Fibroblast of lung (primary cell): Measurements from ENCODE around the gene RMC1. TPM values are rescaled to one million over a fixed set of nuclear protein-coding genes. Genes with fewer than 3 reads are reported as not detected.
A peak's percentile ranks its signal among the peaks of the same experiment; 100 is the strongest.

Experiments used
- DNase-seq, 2 donors: peaks; one replicate each; pipeline versions ENCODE4 v3.0.0 to v3.0.0-alpha.2; 2010; ENCODE audit warnings: low read depth in 2 of 2
- H2AFZ ChIP-seq: 2 replicates; pipeline ENCODE4 v1.5.1; 2012; ENCODE audit warnings: low read length, control low read depth, inconsistent platforms
- H3K27ac ChIP-seq: 2 replicates; pipeline ENCODE4 v1.5.1; 2011; ENCODE audit warnings: low read length, control low read depth; ENCODE audit not compliant: insufficient read depth
- H3K27me3 ChIP-seq: 2 replicates; pipeline ENCODE4 v1.5.1; 2011; ENCODE audit warnings: mild to moderate bottlenecking, low read length; ENCODE audit not compliant: control insufficient read depth, insufficient read depth
- H3K36me3 ChIP-seq: 2 replicates; pipeline ENCODE4 v1.5.1; 2011; ENCODE audit warnings: low read length; ENCODE audit not compliant: control insufficient read depth, insufficient read depth
- H3K4me1 ChIP-seq: 2 replicates; pipeline ENCODE4 v1.5.1; 2011; ENCODE audit warnings: low read length; ENCODE audit not compliant: control insufficient read depth, insufficient read depth; ENCODE audit errors: extremely low read depth
- H3K4me2 ChIP-seq: 2 replicates; pipeline ENCODE4 v1.5.1; 2011; ENCODE audit warnings: low read length, control low read depth; ENCODE audit not compliant: insufficient read depth; ENCODE audit errors: extremely low read depth
- H3K4me3 ChIP-seq, 4 experiments: fragments of 200-600 bp in 1 of 4; sonication (generic) in 1 of 4; replicated peaks in 1 of 4; 2 replicates each; pipeline ENCODE4 v1.5.1; 2011 to 2016; ENCODE audit warnings: low read length in 4 of 4, low read depth in 3 of 4, mild to moderate bottlenecking in 3 of 4, control low read depth in 2 of 4, inconsistent platforms in 1 of 4, mixed read lengths in 1 of 4; ENCODE audit not compliant: insufficient read depth in 1 of 4; ENCODE audit errors: control extremely low read depth in 1 of 4
- H3K79me2 ChIP-seq: 2 replicates; pipeline ENCODE4 v1.5.1; 2012; ENCODE audit warnings: mild to moderate bottlenecking, low read length, inconsistent platforms; ENCODE audit not compliant: control insufficient read depth, insufficient read depth
- H3K9ac ChIP-seq: 2 replicates; pipeline ENCODE4 v1.5.1; 2011; ENCODE audit warnings: mild to moderate bottlenecking, low read length, control low read depth; ENCODE audit not compliant: insufficient read depth
- H3K9me3 ChIP-seq: 2 replicates; pipeline ENCODE4 v1.5.1; 2012; ENCODE audit warnings: low read depth, low read length; ENCODE audit not compliant: control insufficient read depth, insufficient read depth
- H4K20me1 ChIP-seq: 2 replicates; pipeline ENCODE4 v1.5.1; 2011; ENCODE audit warnings: low read length; ENCODE audit not compliant: control insufficient read depth, insufficient read depth; ENCODE audit errors: extremely low read depth
- EZH2 ChIP-seq: IDR thresholded peaks from 2 replicates; pipeline ENCODE4 v1.5.1; 2012; ENCODE audit warnings: low read length, control low read depth, mild to moderate bottlenecking; ENCODE audit errors: missing control alignments
- polyA plus RNA-seq, 2 donors: library from polyadenylated mRNA; depleted of rRNA in 1 of 2; stranded (reverse) in 1 of 2; unstranded in 1 of 2; fragments of >200 nt; gene quantifications; 2 replicates each; pipeline ENCODE4 v1.2.1, GENCODE V29; 2011 to 2012; ENCODE audit warnings: missing spikeins in 1 of 2
- total RNA-seq: library from RNA; depleted of rRNA; stranded (reverse); fragments of >200 nt; gene quantifications from 2 replicates; pipeline ENCODE4 v1.2.1, GENCODE V29; 2014
- TF ChIP-seq, protein P1 (sequence below), 2 donors: IDR thresholded peaks in 1 of 2; conservative IDR thresholded peaks in 1 of 2; 1 replicate in 1 of 2; 2 replicates in 1 of 2; pipeline ENCODE4 v1.5.1; 2011 to 2012; ENCODE audit warnings: low read length in 2 of 2, control low read depth in 1 of 2, inconsistent platforms in 1 of 2, low read depth in 1 of 2, mild to moderate bottlenecking in 1 of 2

RMC1 gene
- total and polyA plus RNA-seq, 2 donors (not counting 1 experiment from before 2014, with no cell fraction given), result 22.5 to 29.6 TPM

DNA sequence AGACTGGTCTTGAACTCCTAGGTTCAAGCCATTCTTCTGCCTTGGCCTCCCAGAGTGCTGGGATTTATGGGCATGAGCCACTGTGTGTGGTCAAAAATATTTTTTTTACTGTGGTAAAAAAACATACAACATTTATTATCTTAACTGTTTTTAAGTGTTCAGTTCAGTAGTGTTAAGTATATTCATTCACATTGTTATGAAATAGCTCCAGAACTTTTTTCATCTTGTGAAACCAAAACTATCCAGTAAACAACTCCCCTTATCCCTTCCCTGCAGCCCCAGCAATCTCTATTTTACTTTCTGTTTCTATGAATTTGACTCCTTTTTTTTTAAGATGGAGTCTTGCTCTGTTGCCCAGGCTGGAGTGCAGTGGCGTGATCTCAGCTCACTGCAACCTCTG lies 9.3 kb downstream of the RMC1 start:
- Histone ChIP-seq H3K79me2 (no peaks in the 10 kb centered on the region), H3K36me3 (peaks cover 1% of the 10 kb centered on the region), H3K9me3 (no peaks in the 10 kb centered on the region), H2AFZ (no peak overlapping the region), H3K9ac (no peak overlapping the region), H3K27me3 (no peaks in the 10 kb centered on the region), H3K4me2 (no peak overlapping the region), H4K20me1 (no peaks in the 10 kb centered on the region), H3K27ac (no peak overlapping the region), H3K4me1 (no peaks in the 10 kb centered on the region), H3K4me3 (no peak overlapping the region)
- DNase-seq, result no peak
- TF ChIP-seq, protein P1, sequence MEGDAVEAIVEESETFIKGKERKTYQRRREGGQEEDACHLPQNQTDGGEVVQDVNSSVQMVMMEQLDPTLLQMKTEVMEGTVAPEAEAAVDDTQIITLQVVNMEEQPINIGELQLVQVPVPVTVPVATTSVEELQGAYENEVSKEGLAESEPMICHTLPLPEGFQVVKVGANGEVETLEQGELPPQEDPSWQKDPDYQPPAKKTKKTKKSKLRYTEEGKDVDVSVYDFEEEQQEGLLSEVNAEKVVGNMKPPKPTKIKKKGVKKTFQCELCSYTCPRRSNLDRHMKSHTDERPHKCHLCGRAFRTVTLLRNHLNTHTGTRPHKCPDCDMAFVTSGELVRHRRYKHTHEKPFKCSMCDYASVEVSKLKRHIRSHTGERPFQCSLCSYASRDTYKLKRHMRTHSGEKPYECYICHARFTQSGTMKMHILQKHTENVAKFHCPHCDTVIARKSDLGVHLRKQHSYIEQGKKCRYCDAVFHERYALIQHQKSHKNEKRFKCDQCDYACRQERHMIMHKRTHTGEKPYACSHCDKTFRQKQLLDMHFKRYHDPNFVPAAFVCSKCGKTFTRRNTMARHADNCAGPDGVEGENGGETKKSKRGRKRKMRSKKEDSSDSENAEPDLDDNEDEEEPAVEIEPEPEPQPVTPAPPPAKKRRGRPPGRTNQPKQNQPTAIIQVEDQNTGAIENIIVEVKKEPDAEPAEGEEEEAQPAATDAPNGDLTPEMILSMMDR (conservative IDR thresholded peaks at IDR 0.05 in 1 of 2, IDR thresholded peaks at IDR 0.05 in 1 of 2; ENCODE audit: low read depth in 1 of 2, low read length in 2 of 2), result no peak
- TF ChIP-seq EZH2, result no peak

DNA sequence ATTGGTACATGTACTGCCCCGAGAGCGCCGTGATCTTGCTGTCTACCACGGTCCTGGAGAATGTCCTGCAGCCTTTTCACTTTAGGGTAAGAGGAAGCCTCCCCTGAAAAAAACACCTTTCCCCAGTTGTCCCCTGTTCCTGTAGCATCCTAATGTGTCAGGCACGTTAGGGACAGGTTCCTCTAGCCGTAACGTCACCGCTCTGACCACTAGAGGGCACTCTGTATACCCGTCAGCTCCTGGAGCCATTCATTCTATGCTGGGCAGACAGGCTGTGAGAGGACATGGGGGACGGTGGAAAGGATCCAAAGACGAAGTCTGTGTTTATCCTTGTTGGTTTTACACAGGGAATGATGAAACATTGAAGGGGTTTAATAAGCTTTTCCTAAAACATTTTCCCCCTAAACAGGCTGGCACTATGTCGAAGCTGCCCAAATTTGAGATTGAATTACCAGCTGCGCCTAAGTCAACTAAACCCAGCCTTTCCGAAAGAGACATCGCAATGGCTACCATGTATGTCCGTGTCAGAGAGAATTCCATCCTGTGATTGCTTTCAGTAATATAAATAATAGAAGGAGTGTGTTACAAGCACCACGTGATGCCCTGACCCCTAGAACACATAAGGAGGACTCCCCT lies 12.7 kb downstream of the RMC1 start:
- no peak overlapping the region for H3K9ac ChIP-seq
- H4K20me1 ChIP-seq, result no peaks in the 10 kb centered on the region
- H3K4me3 ChIP-seq, result no peak overlapping the region
- DNase-seq, result peak; percentile 59 to 79
- H3K27me3 ChIP-seq, result no peaks in the 10 kb centered on the region
- H3K79me2 ChIP-seq, result no peaks in the 10 kb centered on the region
- H3K9me3 ChIP-seq, result no peaks in the 10 kb centered on the region
- no peaks in the 10 kb centered on the region for H3K4me1 ChIP-seq
- no peak overlapping the region for H3K4me2 ChIP-seq
- TF ChIP-seq, protein P1 (conservative IDR thresholded peaks at IDR 0.05 in 1 of 2, IDR thresholded peaks at IDR 0.05 in 1 of 2; ENCODE audit: low read depth in 1 of 2, low read length in 2 of 2), result peak; percentile 91 to 96
- no peak for TF ChIP-seq EZH2
- no peak overlapping the region for H3K27ac ChIP-seq
- H2AFZ ChIP-seq, result no peak overlapping the region
- peaks cover 6% of the 10 kb centered on the region for H3K36me3 ChIP-seq

DNA sequence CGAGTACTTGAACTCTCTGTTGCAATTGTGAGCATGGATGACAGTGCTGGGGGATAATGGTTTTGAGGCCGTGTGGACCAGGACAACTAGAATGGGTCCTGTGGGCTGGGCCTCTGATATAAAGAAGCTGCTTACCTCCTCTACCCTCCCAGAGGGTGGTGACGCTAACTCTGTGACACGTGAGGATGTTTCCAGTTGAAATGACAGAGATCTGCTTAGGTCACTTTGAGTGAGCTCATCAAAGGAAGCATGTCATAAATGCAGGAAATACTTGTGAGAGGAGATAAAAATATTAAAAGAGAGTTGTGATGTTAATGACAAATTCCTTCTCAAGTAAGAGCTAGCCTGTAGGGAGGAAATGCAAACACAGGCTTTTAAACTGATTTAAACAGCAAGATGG lies 16.4 kb downstream of the RMC1 start:
- H4K20me1 ChIP-seq, result no peaks in the 10 kb centered on the region
- H3K4me2 ChIP-seq, result no peak overlapping the region
- no peaks in the 10 kb centered on the region for H3K79me2 ChIP-seq
- no peak for DNase-seq
- H3K36me3 ChIP-seq, result peaks cover 19% of the 10 kb centered on the region
- no peaks in the 10 kb centered on the region for H3K27me3 ChIP-seq
- no peak overlapping the region for H3K9ac ChIP-seq
- H3K4me3 ChIP-seq, result no peak overlapping the region
- no peak overlapping the region for H3K27ac ChIP-seq
- H2AFZ ChIP-seq, result no peak overlapping the region
- peaks cover 5% of the 10 kb centered on the region for H3K4me1 ChIP-seq
- TF ChIP-seq, protein P1 (conservative IDR thresholded peaks at IDR 0.05 in 1 of 2, IDR thresholded peaks at IDR 0.05 in 1 of 2; ENCODE audit: low read depth in 1 of 2, low read length in 2 of 2), result no peak
- TF ChIP-seq EZH2, result no peak
- H3K9me3 ChIP-seq, result no peaks in the 10 kb centered on the region
